Uterus (tissue), 4 donors: ENCODE data around the gene TIMM21. TPM values are rescaled to one million over a fixed set of nuclear protein-coding genes. Genes with fewer than 3 reads are reported as not detected.

Experiments
- DNase-seq, 2 donors: peaks; one replicate each; pipeline ENCODE4 v3.0.0-alpha.2; 2019 to 2020
- H3K27ac ChIP-seq, 2 donors: fragments of 200-600 bp; sonication (generic); 1 replicate in 1 of 2; 2 replicates in 1 of 2; pipeline ENCODE4 v1.5.1; 2016 to 2018
- H3K27me3 ChIP-seq, 2 donors: fragments of 200-600 bp; sonication (generic); one replicate each; pipeline ENCODE4 v1.5.1; 2018 to 2019; ENCODE audit warnings: control low read depth in 1 of 2
- H3K36me3 ChIP-seq, 2 donors: fragments of 200-600 bp; sonication (generic); one replicate each; pipeline ENCODE4 v1.5.1; 2019; ENCODE audit warnings: control low read depth in 1 of 2
- H3K4me1 ChIP-seq, 2 donors: fragments of 200-600 bp; sonication (generic); one replicate each; pipeline ENCODE4 v1.5.1; 2018 to 2019; ENCODE audit warnings: control low read depth in 1 of 2
- H3K4me3 ChIP-seq, 2 donors: fragments of 200-600 bp; sonication (generic); 1 replicate in 1 of 2; 2 replicates in 1 of 2; pipeline ENCODE4 v1.5.1; 2018 to 2019; ENCODE audit warnings: mild to moderate bottlenecking in 1 of 2
- H3K9me3 ChIP-seq, 2 donors: fragments of 200-600 bp; sonication (generic); one replicate each; pipeline ENCODE4 v1.5.1; 2019; ENCODE audit warnings: control low read depth in 1 of 2
- CTCF ChIP-seq, 4 experiments: fragments of 200-600 bp in 2 of 4; fragments of 450-650 bp in 2 of 4; sonication (generic) in 2 of 4; IDR thresholded peaks; one replicate each; pipeline ENCODE4 v1.5.1; 2016 to 2019; ENCODE audit warnings: antibody characterized with exemption in 4 of 4, mild to moderate bottlenecking in 2 of 4, moderate library complexity in 1 of 4
- POLR2A ChIP-seq, 2 donors: fragments of 450-650 bp; IDR thresholded peaks; one replicate each; pipeline ENCODE4 v1.6.1; 2016; ENCODE audit warnings: antibody characterized with exemption in 2 of 2, mild to moderate bottlenecking in 1 of 2, moderate library complexity in 1 of 2
- intact Hi-C: fragments of 100-400 bp; cut with DNase I; formaldehyde crosslinking; loops from one replicate; pipeline ENCODE4 v1.15.1; 2023; ENCODE audit warnings: low total_unique reads
- total RNA-seq, 4 donors: library from RNA; depleted of rRNA in 3 of 4; stranded (reverse); fragments of >200 nt in 3 of 4; gene quantifications; one replicate each; pipeline versions ENCODE4 v1.1.0 to v1.2.4, GENCODE V29; 2014 to 2023
- donor health status: DM: yes; HTN: yes; CAD: no.

TIMM21 gene
- total RNA-seq, 4 donors from 2014 or later = 15.0 to 44.0 (median 17.2) TPM

- H3K27ac ChIP-seq = no peak overlapping the region
- no peaks in the 10 kb centered on the region for H3K27me3 ChIP-seq
- H3K9me3 ChIP-seq = no peaks in the 10 kb centered on the region
- TF ChIP-seq CTCF (IDR thresholded peaks at IDR 0.05) = no peak
- no peak for TF ChIP-seq POLR2A (IDR thresholded peaks at IDR 0.05)
- no peaks in the 10 kb centered on the region for H3K36me3 ChIP-seq
- no peak for DNase-seq
- H3K4me3 ChIP-seq = no peak overlapping the region
- intact Hi-C loops = no loop called here
- H3K4me1 ChIP-seq = peaks cover 0 to 6% of the 10 kb centered on the region in 2 donors
Observed at GRCh38 chr18:74146756-74147155, 1.6 kb upstream of the TIMM21 start.

DNA sequence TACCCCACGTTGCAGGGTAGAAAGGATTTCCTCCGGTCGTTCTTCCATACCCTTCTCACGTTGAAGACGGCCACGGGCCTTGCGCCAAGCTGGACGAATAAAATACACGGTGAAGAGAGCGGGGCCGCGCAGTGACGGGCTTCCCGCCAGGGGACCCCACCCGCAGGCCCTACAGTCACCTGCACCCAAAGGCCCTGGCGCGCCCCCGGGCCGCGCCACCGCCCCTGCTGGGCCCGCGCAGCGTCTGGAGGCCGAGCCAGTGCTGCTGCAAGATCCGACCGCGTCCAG, 888 bp upstream of the TIMM21 start:
- no peak for DNase-seq
- Histone ChIP-seq H3K9me3 (no peaks in the 10 kb centered on the region), H3K27ac (peak overlapping the region; percentile 94 to 96), H3K4me3 (peak overlapping the region; percentile 73 to 84), H3K27me3 (no peaks in the 10 kb centered on the region), H3K36me3 (no peaks in the 10 kb centered on the region), H3K4me1 (peaks cover 0 to 6% of the 10 kb centered on the region in 2 donors)
- intact Hi-C loops = no loop called here
- TF ChIP-seq POLR2A (IDR thresholded peaks at IDR 0.05) = no peak
- TF ChIP-seq CTCF (IDR thresholded peaks at IDR 0.05) = no peak

- Histone ChIP-seq H3K27ac (peak overlapping the region; percentile 72 to 94), H3K27me3 (no peaks in the 10 kb centered on the region), H3K4me3 (peak overlapping the region; percentile 73 to 84), H3K36me3 (no peaks in the 10 kb centered on the region), H3K9me3 (no peaks in the 10 kb centered on the region), H3K4me1 (peaks cover 0 to 6% of the 10 kb centered on the region in 2 donors)
- TF ChIP-seq CTCF (IDR thresholded peaks at IDR 0.05) (no peak), POLR2A (IDR thresholded peaks at IDR 0.05) (no peak)
- no peak for DNase-seq
- intact Hi-C loops = no loop called here
Observed at GRCh38 chr18:74148543-74149070, 284 bp downstream of the TIMM21 start.

GRCh38 chr18:74149878-74150277, 1.6 kb downstream of the TIMM21 start:
- H3K36me3 ChIP-seq = no peaks in the 10 kb centered on the region
- no peak overlapping the region for H3K4me3 ChIP-seq
- H3K9me3 ChIP-seq = no peaks in the 10 kb centered on the region
- H3K4me1 ChIP-seq = peaks cover 0 to 6% of the 10 kb centered on the region in 2 donors
- intact Hi-C loops = no loop called here
- H3K27me3 ChIP-seq = no peaks in the 10 kb centered on the region
- TF ChIP-seq CTCF (IDR thresholded peaks at IDR 0.05) (no peak), POLR2A (IDR thresholded peaks at IDR 0.05) (no peak)
- no peak for DNase-seq
- H3K27ac ChIP-seq = no peak overlapping the region

DNA sequence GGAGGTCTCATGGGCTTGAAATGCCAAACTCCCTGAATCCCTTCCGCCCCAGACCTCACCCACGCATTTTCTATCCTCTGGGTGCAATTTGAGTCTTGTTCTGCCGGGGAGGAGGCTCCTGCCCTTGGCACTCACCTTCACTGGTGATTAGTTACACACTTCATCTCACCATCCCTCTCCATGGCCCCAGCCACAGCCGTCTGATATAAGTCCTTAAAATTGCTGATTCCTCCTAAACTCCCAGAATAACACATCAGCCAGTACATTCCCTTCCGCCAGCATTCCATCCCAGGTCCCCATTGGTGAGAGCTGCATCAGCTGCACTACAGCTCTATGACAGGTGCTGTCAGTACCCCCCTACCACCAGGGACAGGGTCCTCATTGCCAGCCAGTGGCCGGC, 3.9 kb downstream of the TIMM21 start:
- H3K4me1 ChIP-seq = peaks cover 0 to 6% of the 10 kb centered on the region in 2 donors
- H3K27ac ChIP-seq = no peak overlapping the region

More for the DNA sequence above, 3.9 kb downstream of the TIMM21 start:
- Histone ChIP-seq H3K4me3 (no peak overlapping the region), H3K36me3 (no peaks in the 10 kb centered on the region), H3K9me3 (no peaks in the 10 kb centered on the region), H3K27me3 (no peaks in the 10 kb centered on the region)
- no peak for DNase-seq
- intact Hi-C loops = no loop called here
- TF ChIP-seq CTCF (IDR thresholded peaks at IDR 0.05) (no peak), POLR2A (IDR thresholded peaks at IDR 0.05) (no peak)
